NCI-H748 (cell line): ENCODE data around the gene GLRA2.

ENCODE experiments used
- DNase-seq: peaks from one replicate; lab custom pipeline; 2025; ENCODE audit not compliant: unreplicated experiment; lab: John Stamatoyannopoulos, UW

Gene GLRA2

DNA sequence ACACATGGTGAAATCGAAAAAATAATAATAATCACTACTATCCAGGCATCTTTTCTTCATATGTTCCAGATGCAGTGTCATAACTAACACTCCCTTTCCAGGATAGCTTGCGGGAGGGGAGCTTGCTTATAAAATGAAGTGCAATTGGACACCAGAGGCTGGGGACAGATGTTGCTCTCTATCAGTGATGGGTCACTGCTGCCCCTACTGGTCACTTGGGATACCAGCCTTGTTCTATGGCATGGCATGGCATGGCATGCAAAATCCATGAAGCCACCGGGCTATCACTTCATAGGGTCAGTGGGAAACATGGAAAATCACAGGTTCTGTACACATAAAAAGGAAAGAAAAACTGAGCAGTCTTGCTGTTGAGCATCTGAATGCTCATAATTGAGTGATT is 168.1 kb downstream of the GLRA2 start:
- peak; percentile 59 for DNase-seq

DNA sequence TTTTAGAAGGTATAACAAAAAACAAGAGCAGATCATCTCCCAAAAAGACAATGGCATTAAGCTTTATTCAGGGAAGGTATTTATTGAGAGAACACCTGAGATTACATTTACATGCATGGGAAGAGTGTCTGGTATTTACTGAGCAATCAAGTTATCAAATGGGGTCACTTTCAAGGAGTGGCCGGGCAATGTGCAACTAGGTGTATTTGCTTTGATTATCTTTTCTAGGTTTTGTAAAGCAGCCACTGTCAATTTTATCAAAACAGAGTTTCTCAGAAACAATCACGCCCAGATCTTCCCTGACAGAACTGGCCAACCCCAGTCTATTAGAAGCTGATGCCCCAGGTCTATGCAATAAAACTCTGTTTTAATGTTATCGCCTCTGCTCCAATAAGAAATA is 169.5 kb downstream of the GLRA2 start:
- peak; percentile 59 for DNase-seq

DNA sequence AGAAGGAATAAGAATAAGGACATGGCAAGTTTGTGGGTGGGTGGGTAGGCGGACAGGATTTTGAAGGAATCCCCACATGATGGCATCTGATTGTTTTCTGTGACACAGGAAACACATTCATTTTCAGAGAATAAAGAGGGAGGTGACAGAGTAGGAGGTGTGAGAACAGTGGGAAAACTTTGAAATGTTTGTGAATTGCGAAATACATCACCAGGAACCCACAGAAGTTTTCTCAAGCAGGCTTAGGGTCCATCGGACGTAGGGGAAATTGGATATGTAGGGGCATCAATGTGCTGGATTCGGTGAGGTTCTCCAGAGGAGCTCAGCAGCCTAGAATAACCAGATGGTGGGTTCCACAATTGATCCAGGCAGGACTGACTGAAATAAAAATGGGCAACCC is 171.6 kb downstream of the GLRA2 start:
- DNase-seq = no peak

DNA sequence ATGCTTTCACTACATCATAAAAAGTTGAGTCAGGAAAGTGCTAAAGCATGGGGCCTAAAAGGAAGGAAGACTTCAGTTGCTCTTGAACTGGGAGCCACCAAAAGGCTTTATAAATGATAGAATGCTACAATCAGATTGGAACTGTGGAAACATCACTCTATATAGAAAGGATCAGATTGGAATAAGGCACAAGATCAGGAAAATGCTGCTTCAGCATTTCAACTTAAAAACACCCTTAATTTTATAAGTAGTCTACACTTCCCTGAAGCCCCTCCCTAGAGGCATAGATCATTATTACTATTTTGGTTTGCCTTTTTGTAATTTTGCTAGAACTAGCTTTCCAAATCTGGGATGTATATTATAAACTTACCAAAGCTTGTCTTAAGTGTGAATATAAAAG is 172.8 kb downstream of the GLRA2 start:
- no peak for DNase-seq

DNA sequence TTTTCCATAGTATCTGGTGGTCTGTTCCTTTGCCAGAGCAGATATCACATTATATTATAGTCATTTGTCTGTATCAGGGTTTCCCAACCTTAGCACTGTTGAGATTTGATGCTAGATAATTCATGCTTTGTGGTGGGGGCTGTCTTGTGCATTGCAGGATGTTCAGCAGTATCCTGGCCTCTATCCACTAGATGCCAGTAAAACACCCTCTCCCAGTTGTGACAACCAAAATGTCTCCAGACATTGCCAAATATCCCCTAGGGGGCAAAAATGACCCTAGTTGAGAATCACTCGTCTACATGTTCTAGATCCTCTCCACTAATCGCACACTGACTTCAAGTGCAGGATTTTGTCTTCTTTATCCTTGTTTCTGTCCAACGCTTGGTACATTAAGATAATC is 182.8 kb downstream of the GLRA2 start:
- no peak for DNase-seq

DNA sequence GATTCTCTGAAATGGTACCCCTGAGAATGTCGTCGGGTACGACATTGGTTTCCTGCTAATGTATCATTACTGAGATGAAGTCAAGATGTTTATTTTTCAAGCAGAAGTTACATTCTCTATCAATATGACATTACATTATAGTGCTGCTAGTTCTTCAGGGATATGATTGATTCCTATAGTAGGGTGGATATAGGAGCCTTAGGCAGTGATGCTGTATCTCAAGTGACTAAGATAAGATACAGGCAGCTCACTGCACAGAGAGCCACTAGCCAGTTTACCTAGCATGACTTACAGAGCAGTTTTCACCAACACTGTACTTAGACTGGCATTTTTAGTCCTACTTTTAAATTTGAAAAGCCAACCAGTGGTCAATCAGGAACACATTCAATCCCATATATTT is 188.6 kb downstream of the GLRA2 start:
- DNase-seq = no peak

DNA sequence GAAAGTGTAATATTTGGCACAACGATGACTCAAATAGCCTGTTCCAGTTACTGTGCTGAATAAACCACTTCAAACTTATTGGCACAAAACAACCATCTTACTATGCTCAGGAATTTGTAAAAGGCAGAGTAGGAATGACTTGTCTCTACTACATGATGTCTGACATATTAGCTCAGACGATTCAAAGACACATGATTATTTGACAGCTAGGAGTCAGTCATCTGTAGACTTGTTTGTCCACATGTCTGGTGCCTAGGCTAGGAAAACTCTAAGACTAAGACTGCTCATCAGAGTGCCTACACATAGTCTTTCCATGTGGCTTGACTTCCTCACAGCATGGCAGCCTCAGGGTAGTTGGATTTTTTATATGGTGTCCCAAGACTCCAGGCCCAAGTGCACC is 189.1 kb downstream of the GLRA2 start:
- DNase-seq = no peak

DNA sequence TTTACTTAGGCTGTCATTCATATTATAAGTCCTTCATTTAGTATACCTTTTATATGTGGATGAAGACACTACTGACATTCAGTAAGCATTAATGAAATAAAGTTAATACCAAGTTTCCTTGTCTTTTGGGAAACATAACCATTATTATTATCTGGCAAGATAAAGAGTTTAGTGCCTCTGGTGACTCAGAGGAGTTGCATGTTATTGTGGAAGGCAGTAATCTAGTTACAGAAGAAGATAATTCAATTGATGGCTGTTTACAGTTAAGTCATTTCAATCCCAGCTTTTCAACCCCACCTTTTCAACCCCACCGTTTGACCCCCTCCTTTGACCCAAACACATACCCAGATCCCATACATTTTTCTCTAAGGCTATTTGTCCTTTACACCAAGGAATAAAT is 199.7 kb downstream of the GLRA2 start:
- DNase-seq = no peak

DNA sequence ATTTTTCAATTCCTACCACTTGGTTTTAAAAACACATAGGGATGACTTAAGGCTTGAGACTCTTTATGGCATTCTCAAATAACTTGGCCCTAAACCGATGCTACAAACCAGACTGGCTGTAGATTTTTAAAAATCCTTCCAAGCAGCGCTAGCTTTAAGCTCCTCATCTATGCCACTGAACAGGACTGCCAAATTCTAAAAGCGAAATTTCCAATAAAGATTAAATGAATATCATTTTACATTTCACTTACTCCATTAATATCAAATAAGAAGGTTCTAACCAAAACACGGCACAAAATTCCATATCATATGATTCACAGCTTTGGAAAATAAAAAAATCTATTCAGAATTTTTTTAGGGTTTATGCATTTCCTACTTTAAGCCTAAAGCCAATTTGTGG is 209.3 kb downstream of the GLRA2 start:
- no peak for DNase-seq

DNA sequence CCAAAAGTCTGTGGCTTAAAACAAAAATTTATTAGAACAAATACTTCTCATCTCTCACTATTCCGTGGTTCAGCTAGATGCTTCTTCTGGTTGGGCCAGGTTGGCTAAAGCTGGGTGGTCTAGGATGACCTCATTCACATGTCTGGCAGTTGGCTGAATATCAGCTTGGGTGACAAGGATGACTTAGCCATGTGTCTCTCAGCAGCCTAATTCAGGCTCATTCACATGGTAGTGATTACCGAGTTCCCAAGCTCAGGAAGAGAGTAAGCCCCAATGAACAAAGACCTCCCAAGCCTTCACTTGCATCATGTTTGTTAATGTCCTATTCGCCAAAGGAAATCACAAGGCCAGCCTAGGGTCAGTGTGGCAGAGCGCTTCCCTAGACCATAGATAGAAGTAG is 224.1 kb downstream of the GLRA2 start:
- no peak for DNase-seq

DNA sequence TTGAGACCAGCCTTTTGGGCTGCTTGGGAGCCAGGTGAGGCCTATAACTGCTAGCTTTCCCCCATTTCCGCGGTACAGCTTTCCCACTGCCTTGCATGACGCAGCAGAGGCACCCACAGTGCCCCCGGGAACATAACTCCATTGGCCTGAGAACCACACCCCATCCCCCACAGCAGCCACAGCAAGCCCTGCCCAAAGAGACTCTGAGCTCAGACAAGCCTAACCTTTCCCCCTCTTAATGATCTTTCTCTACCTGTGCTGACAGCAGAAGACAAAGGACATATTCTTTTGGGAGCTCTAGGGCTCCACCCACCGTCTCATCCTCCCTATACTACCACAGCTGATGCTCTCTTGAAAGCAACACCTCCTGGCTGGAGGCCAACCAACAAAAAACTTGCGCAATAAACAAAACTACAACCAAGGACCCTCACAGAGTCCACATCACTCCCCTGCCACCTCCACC is 228.7 kb downstream of the GLRA2 start:
- DNase-seq = peak; percentile 22

DNA sequence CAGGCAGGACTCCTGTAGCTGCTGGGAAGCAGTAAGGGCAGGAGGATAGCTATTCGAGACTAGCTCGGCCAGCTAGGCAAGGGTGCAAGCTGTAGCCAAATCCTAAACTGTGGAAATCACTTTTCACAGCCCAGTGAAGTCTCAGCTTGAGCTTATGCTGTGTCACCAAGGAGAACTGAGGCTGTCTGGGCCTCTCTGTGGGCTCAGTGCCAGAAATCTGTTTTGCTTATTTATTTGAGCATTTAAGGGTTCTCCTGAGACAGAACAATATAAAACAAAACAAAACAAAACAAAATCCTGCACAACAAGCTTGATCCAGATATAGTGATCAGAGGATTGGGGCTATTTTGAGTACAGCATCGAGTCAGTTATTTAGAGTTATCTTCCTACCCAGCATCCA is 246.1 kb downstream of the GLRA2 start:
- no peak for DNase-seq

DNA sequence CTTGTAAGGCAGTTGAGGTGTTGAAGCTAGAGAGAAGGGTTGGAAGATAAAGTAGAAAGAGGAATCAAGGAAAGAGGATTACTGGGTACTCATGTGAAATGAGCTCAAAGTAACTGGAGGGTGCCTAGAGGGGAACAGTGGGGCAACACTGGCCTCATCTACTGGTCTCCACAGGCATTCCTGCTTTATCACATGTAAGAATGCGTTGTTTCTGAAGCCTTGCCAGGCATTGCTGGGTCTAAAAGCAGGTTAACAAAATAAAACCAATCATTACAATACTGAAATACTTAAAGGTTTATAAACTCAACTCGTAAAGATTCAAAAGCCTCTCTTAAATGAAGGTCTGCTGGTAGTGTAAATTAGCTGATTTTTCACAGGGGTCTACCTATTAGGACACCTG is 247.6 kb downstream of the GLRA2 start:
- no peak for DNase-seq

DNA sequence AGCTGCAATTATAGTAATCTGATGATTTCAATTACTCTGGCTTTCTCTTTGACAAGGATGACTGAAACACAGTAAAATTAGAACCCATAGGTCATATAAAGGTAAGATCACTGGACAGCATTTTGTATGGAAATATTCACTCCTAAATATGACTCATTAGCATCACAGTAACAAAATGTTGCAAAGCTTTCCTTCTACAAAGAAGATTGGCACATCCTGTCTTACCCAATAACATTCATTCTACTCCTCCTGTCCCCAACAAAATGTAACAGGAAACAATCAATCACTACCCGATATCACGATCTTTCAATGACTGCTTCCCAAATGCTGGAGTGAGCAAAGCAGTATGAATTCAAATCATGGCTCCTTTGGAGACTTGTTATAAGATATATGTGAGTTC is 248.2 kb downstream of the GLRA2 start:
- no peak for DNase-seq

DNA sequence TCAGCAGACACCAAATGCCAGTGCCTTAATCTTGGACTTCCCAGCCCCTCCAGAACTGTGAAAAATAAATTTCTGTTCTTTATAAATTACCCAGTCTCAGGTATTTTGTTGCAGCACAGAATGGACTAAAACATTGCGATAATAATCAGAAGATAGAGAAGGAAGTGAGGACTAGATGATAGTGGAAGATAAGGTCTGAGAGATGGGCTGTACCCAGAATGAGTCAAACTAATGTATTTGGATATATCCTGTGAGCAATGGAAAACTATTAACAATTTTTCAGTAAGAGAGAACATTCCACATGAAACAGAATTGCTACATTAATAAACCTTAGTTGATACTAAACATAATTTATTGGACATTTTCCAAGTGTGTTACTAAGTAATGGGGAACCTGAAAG is 250.2 kb downstream of the GLRA2 start:
- no peak for DNase-seq
